Transverse colon (tissue), 4 donors: ENCODE results near the gene ALDH3A1. TPM values are rescaled to one million over a fixed set of nuclear protein-coding genes. Genes with fewer than 3 reads are reported as not detected.

Experiments used
- DNase-seq: peaks from one replicate; pipeline ENCODE4 v3.0.0-alpha.2; 2019
- H3K27ac ChIP-seq, 4 donors: fragments of 200-600 bp; sonication (generic); 2 replicates each; pipeline ENCODE4 v1.5.1; 2016 to 2018; ENCODE audit warnings: inconsistent platforms in 4 of 4
- H3K27me3 ChIP-seq: fragments of 200-600 bp; sonication (generic); 2 replicates; pipeline ENCODE4 v1.5.1; 2017; ENCODE audit warnings: inconsistent platforms
- H3K36me3 ChIP-seq, 4 donors: fragments of 200-600 bp; sonication (generic); 2 replicates each; pipeline ENCODE4 v1.5.1; 2017 to 2019; ENCODE audit warnings: inconsistent platforms in 4 of 4
- H3K4me1 ChIP-seq, 4 donors: fragments of 200-600 bp; sonication (generic); 2 replicates each; pipeline ENCODE4 v1.5.1; 2017 to 2020; ENCODE audit warnings: inconsistent platforms in 4 of 4
- H3K4me3 ChIP-seq, 4 donors: fragments of 200-600 bp; sonication (generic); 1 replicate in 1 of 4; 2 replicates in 3 of 4; pipeline versions ENCODE4 v1.5.1 to v1.6.1; 2017 to 2019; ENCODE audit warnings: inconsistent platforms in 4 of 4
- H3K9me3 ChIP-seq, 2 donors: fragments of 200-600 bp; sonication (generic); 2 replicates each; pipeline ENCODE4 v1.5.1; 2017 to 2019; ENCODE audit warnings: inconsistent platforms in 2 of 2
- EP300 ChIP-seq: sonication (generic); formaldehyde crosslinking; IDR thresholded peaks from one replicate; pipeline ENCODE4 v1.6.1; 2017; ENCODE audit warnings: antibody characterized with exemption, low read depth
- POLR2A ChIP-seq: fragments of 450-650 bp; IDR thresholded peaks from one replicate; pipeline ENCODE4 v1.6.1; 2016; ENCODE audit warnings: antibody characterized with exemption, mild to moderate bottlenecking, moderate library complexity
- POLR2AphosphoS5 ChIP-seq, 3 donors: sonication (generic); formaldehyde crosslinking; IDR thresholded peaks; one replicate each; pipeline ENCODE4 v1.6.1; 2016; ENCODE audit warnings: antibody characterized with exemption in 3 of 3
- WGBS, 2 donors: methylation state at CpG; one replicate each; pipeline ENCODE4 v1.1.5; 2018; ENCODE audit warnings: low coverage in 1 of 2; 5-methylcytosine and 5-hydroxymethylcytosine counted together
- in situ Hi-C, 4 donors: fragments of 200-750 bp; cut with MboI; loops; one replicate each; pipeline versions ENCODE4 v1.15.0 to v1.15.1; 2017; ENCODE audit warnings: low sequenced_read_pairs in 3 of 4, low pct_ligation_motif_present in 1 of 4, low pct_unique_long_range_greater_than_20kb in 1 of 4
- intact Hi-C: fragments of 100-400 bp; cut with DNase I; formaldehyde crosslinking; loops from one replicate; pipeline ENCODE4 v1.15.1; 2023; ENCODE audit warnings: low total_unique reads
- total RNA-seq, 4 donors: library from RNA; depleted of rRNA; stranded (reverse); fragments of >200 nt; gene quantifications; one replicate each; pipeline ENCODE4 v1.1.0, GENCODE V29; 2016
- TF ChIP-seq, protein P1 (sequence below), 5 experiments: fragments of 200-600 bp in 3 of 5; fragments of 450-650 bp in 2 of 5; sonication (generic) in 3 of 5; IDR thresholded peaks; 1 replicate in 2 of 5; 2 replicates in 3 of 5; pipeline ENCODE4 v1.5.1; 2016 to 2017; ENCODE audit warnings: antibody characterized with exemption in 5 of 5, inconsistent platforms in 3 of 5, mild to moderate bottlenecking in 2 of 5, moderate library complexity in 1 of 5

Gene ALDH3A1
- total RNA-seq, 4 donors from 2014 or later = 1.2 to 15.3 (median 3.4) TPM

DNA sequence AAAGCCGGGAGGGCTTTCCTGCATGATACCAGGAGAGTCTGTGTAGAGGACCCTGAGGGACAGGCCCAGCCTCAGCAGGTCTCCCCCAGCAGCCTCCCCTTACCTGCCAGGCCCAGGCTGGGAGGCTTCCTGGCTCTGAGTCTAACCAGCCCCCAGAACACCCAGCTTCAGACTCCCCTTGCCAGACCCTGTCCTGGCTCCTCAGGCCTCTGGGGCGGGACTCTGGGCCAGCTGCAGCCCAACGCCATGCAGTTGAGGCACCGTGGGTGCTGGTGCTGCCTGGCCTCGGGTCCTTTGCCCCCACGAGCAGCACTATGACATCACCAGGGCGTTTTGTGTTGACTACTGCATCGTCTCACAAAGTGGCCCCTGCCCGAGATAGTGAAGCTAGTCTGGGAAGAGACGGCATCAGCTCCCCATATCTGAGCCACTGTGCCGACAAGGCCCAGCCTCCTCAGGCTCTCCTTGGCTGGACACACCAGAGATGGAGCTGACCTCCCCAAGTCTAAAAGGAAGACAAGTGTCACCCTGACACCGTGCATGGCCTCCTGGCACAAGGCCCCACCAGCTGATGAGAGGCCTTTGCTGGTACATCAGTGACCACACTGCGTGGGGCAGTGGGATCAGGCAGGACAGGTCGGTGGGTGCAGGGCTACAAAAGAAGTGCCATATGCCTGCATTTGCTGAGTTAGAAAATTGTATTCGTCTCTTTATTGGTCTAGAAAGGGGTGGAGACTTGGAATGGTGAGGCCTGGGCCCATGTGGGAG lies 10.6 kb downstream of the ALDH3A1 start:
- in situ Hi-C loops (loop anchor here in 1 of 4 donors (10.0 kb wide), 1 partner anchor 63 kb away; no protein-coding TSS in a partner anchor), intact Hi-C loops (no loop called here)
- no peak overlapping the region for H3K27ac ChIP-seq
- TF ChIP-seq POLR2AphosphoS5 (IDR thresholded peaks at IDR 0.05) (no peak), EP300 (no peak), POLR2A (no peak)
- TF ChIP-seq, protein P1, sequence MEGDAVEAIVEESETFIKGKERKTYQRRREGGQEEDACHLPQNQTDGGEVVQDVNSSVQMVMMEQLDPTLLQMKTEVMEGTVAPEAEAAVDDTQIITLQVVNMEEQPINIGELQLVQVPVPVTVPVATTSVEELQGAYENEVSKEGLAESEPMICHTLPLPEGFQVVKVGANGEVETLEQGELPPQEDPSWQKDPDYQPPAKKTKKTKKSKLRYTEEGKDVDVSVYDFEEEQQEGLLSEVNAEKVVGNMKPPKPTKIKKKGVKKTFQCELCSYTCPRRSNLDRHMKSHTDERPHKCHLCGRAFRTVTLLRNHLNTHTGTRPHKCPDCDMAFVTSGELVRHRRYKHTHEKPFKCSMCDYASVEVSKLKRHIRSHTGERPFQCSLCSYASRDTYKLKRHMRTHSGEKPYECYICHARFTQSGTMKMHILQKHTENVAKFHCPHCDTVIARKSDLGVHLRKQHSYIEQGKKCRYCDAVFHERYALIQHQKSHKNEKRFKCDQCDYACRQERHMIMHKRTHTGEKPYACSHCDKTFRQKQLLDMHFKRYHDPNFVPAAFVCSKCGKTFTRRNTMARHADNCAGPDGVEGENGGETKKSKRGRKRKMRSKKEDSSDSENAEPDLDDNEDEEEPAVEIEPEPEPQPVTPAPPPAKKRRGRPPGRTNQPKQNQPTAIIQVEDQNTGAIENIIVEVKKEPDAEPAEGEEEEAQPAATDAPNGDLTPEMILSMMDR (IDR thresholded peaks at IDR 0.05) = no peak
- H3K4me3 ChIP-seq = no peak overlapping the region
- peaks cover 0 to 19% (median 8%) of the 10 kb centered on the region in 4 donors for H3K4me1 ChIP-seq
- no peaks in the 10 kb centered on the region for H3K36me3 ChIP-seq
- no peak for DNase-seq
- no peaks in the 10 kb centered on the region for H3K9me3 ChIP-seq
- H3K27me3 ChIP-seq = no peaks in the 10 kb centered on the region
- WGBS, 2 donors = 67 to 82% methylated on average over 3 to 15 of the region's 15 CpGs

- 63 to 68% methylated on average over 3 to 11 of the region's 11 CpGs for WGBS, 2 donors
- Histone ChIP-seq H3K9me3 (no peaks in the 10 kb centered on the region), H3K36me3 (no peaks in the 10 kb centered on the region), H3K27ac (no peak overlapping the region), H3K4me1 (peaks cover 0 to 19% (median 8%) of the 10 kb centered on the region in 4 donors), H3K27me3 (no peaks in the 10 kb centered on the region), H3K4me3 (no peak overlapping the region)
- in situ Hi-C loops = loop anchor here in 1 of 4 donors (10.0 kb wide), 1 partner anchor 61 kb away; no protein-coding TSS in a partner anchor
- no peak for TF ChIP-seq EP300
- no peak for TF ChIP-seq POLR2A
- TF ChIP-seq, protein P1 (IDR thresholded peaks at IDR 0.05) = no peak
- no peak for TF ChIP-seq POLR2AphosphoS5 (IDR thresholded peaks at IDR 0.05)
- DNase-seq = no peak
- intact Hi-C loops = no loop called here
These were observed 12.0 kb downstream of the ALDH3A1 start for GRCh38 chr17:19736071-19736470.

DNA sequence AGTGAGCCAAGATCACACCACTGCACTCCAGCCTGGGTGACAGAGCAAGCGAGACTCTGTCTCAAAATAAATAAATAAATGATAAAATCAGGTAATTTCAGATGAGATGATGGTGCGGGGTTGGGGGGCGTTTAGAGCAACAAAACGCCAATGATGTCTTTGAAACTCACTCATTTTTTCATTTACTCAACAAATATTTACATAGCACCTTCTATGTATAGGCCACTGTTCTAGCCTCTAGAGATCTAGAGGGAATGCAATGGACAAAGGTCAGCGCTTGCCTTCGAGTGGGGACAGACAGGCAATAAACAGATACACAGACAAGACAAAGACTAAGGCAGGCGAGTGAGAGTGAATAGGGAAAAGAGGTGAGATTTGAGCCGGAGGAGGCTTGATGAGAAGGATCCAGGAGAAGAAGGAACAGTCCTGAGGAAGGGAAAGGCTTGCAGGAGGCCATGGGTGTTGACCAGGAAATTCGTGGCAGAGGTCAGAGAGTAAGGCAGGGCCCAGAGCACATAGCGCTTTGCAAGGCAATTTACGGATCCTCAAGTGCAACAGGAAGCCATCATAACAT lies 14.1 kb downstream of the ALDH3A1 start:
- Histone ChIP-seq H3K27me3 (no peaks in the 10 kb centered on the region), H3K4me1 (peaks cover 0 to 20% (median 8%) of the 10 kb centered on the region in 4 donors), H3K4me3 (no peak overlapping the region), H3K9me3 (no peaks in the 10 kb centered on the region), H3K27ac (peak overlapping the region; percentile 65 to 73 (median 67)), H3K36me3 (no peaks in the 10 kb centered on the region)
- TF ChIP-seq, protein P1 (IDR thresholded peaks at IDR 0.05) = no peak
- peak; percentile 37 for DNase-seq
- intact Hi-C loops = no loop called here
- 48 to 50% methylated on average over 8 to 11 of the region's 11 CpGs for WGBS, 2 donors
- in situ Hi-C loops = loop anchor here in 1 of 4 donors (10.0 kb wide), 1 partner anchor 59 kb away; no protein-coding TSS in a partner anchor

DNA sequence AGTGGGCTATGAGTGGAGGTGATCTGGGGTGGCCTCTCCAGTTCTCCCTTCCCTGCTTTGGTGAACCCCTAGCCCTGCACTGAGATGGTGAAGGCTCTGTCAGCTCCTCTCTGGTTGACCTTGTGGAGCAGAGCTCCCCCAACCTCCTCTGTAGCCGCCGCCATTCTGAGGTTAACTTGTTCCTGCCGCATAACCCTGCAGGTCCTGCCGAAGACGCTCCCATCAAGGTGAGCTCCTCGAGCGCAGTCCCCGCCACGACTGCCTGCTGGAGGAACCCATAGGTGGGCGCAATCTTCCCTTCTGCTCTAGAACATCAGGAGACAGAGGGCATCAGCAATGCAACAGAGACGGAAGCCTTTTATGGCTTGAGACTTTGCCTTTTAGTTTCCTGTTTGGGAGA lies 16.5 kb downstream of the ALDH3A1 start:
- no peak overlapping the region for H3K27ac ChIP-seq
- no peaks in the 10 kb centered on the region for H3K36me3 ChIP-seq
- TF ChIP-seq, protein P1 (IDR thresholded peaks at IDR 0.05) = no peak
- TF ChIP-seq POLR2A = no peak
- TF ChIP-seq POLR2AphosphoS5 (IDR thresholded peaks at IDR 0.05) = no peak

More for the DNA sequence above, 16.5 kb downstream of the ALDH3A1 start:
- 97% methylated on average over 11 of the region's 11 CpGs; no CpG with 5 or more reads in 1 of the 2 donors for WGBS, 2 donors
- in situ Hi-C loops (loop anchor here in 1 of 4 donors (10.0 kb wide), 1 partner anchor 57 kb away; no protein-coding TSS in a partner anchor), intact Hi-C loops (no loop called here)
- Histone ChIP-seq H3K4me3 (no peak overlapping the region), H3K4me1 (peaks cover 18 to 44% (median 26%) of the 10 kb centered on the region in 4 donors), H3K27me3 (no peaks in the 10 kb centered on the region), H3K9me3 (no peaks in the 10 kb centered on the region)
- no peak for DNase-seq
